Stimulated activated CD8-positive, alpha-beta memory T cell treated with anti-CD3 and anti-CD28 coated beads, Interleukin-7, amount 100 ng/mL, for 24 hours (primary cell): ENCODE results near the gene RARG.
"Not testable (repeated sequence)": the region's sequence is repeated elsewhere in the genome, so short reads cannot be mapped to it uniquely, and the experiment has no call there.

Experiments
- DNase-seq: peaks from one replicate; pipeline ENCODE4 v3.0.0-alpha.2; 2020; ENCODE audit warnings: low read depth

Gene RARG

DNA sequence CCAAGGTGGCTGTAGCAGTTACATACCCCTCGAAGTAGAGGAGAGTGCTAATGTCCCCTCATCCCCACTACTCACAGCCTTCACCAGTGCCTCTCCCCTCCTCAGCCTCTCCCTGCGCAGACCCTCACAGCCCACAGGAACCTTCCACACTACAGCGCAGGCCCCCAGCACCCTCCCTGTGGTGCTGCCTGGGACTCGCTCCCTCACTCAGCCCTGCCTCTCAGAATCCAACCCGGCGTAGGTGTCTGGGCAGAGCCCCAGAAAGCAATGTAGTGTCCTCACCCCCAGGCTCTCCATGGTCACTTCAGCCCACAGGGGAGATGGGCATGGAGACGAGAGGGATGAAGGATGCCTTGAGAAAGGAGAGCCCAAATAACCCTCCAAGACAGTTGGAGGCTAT, 62.4 kb downstream of the RARG start:
- no peak for DNase-seq

DNA sequence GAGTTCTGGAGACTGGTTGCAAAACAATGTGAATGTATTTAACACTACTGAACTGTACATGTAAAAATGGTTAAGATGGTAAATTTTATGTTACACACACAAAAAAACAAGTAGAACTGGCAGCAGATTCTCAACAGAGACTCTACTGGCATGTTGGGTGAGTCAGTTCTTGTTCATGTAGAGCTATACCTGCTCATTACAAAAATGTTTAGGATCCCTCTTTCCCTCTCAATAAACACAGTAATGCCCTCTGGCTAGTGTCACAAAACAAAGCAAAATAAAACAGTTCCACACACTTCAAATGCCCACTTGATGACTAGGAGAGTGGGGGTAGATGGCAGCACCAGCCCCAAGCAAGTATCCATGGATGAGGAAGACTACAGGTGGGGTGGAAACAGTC, 65.2 kb downstream of the RARG start:
- DNase-seq = no peak

DNA sequence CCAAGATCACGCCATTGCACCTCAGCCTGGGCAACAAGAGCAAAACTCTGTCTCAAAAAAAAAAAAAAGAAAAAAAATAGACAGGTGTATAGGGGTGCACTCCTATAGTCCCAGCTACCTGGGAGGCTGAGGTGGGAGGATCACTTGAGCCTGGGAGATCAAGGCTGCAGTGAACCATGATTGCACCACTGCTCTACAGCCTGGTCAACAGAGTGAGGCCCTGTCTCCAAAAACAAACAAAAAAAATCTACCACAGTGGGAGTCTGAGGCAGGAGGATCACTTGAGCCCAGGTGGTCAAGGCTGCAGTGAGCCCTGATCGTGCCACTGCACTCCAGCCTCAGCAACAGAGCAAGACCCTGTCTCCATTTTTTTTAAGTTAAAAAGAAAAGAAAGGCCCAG, 69.0 kb downstream of the RARG start:
- not testable (repeated sequence) for DNase-seq

DNA sequence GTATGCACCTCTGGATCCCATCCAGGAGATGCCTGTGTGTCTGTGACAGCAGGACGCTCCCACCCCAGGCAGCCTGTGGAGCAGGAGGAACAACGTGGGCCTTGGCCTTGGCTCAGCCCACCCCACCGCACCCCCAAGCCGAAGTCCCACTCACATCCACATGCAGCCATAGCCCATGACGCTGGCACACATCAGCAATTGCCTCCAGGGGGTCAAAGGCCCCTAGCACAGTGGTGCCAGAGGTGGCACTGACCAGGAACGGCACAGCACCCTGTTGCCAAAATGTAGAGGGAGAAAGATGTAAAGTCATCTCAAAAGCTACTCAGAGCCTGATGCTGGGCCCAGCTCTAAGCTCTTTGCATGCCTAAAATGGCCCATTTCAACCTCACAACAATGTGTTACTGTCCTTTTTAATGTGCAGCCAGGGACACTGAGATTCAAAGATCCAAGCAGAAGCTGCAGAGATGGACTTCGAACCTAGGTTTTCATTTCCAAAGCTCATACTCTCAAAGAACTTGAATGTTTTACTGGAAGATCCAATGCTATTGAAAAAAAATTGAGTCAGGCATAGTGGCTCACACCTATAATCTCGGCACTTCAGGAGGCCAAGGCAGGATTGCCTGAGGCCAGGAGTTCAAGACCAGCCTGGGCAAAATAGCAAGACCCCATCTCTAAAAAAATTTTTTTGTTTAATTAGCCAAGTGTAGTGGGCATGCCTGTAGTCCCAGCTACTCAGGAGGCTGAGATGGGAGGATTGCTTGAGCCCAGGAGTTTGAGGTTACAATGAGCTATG, 70.7 kb downstream of the RARG start:
- DNase-seq = no peak

DNA sequence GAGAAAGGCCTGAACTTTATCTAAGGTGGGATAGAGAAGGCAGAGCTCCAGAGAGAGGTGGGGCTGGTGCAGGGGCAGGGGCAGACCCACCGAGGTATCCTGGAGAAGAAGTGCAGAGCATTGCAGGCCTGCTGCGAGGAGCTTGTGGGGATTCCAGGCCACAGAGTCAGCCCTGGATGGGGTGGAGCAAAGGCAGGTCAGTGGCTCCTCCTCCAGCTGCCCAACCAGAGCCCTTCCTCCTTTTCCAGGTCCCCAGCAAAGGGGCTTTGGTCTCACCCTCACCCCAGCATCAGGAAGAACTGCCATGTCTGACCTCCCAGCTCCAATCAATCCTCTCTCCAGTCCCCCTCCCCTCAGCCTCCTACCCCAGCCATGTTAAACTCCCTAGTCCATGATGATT, 71.3 kb downstream of the RARG start:
- DNase-seq = no peak
